Gastrocnemius medialis (tissue), 4 donors: ENCODE measurements around the gene UBA6. TPM values are rescaled to one million over a fixed set of nuclear protein-coding genes. Genes with fewer than 3 reads are reported as not detected.

ENCODE experiments used
- ATAC-seq, 2 donors: fragments of 150-250 bp; one replicate each; pipeline ENCODE4 v1.9.1; 2016
- DNase-seq, 2 donors: peaks; one replicate each; pipeline ENCODE4 v3.0.0-alpha.2; 2019
- H3K27ac ChIP-seq, 4 donors: fragments of 200-600 bp; sonication (generic); 1 replicate in 1 of 4; 2 replicates in 3 of 4; pipeline ENCODE4 v1.5.1; 2016 to 2018; ENCODE audit warnings: mild to moderate bottlenecking in 2 of 4, moderate library complexity in 1 of 4
- H3K27me3 ChIP-seq, 3 donors: fragments of 200-600 bp; sonication (generic) in 2 of 3; 1 replicate in 1 of 3; 2 replicates in 2 of 3; pipeline versions ENCODE4 v1.5.1 to v1.6.0; 2016 to 2019; ENCODE audit warnings: mild to moderate bottlenecking in 1 of 3, moderate library complexity in 1 of 3
- H3K36me3 ChIP-seq, 2 donors: fragments of 200-600 bp; sonication (generic) in 1 of 2; one replicate each; pipeline ENCODE4 v1.5.1; 2017 to 2018
- H3K4me1 ChIP-seq, 2 donors: fragments of 200-600 bp; sonication (generic) in 1 of 2; one replicate each; pipeline ENCODE4 v1.5.1; 2016 to 2017; ENCODE audit warnings: mild to moderate bottlenecking in 2 of 2
- H3K4me3 ChIP-seq, 4 donors: fragments of 200-600 bp; sonication (generic) in 3 of 4; 1 replicate in 1 of 4; 2 replicates in 3 of 4; pipeline ENCODE4 v1.5.1; 2016 to 2019; ENCODE audit warnings: mild to moderate bottlenecking in 2 of 4
- H3K9me3 ChIP-seq, 3 donors: fragments of 200-600 bp; sonication (generic) in 2 of 3; 1 replicate in 1 of 3; 2 replicates in 2 of 3; pipeline ENCODE4 v1.5.1; 2016 to 2019
- CTCF ChIP-seq, 5 experiments: fragments of 450-650 bp in 3 of 5; fragments of 200-600 bp in 2 of 5; sonication (generic) in 2 of 5; IDR thresholded peaks in 4 of 5; conservative IDR thresholded peaks in 1 of 5; 1 replicate in 4 of 5; 2 replicates in 1 of 5; pipeline ENCODE4 v1.5.1; 2016 to 2019; ENCODE audit warnings: antibody characterized with exemption in 5 of 5, mild to moderate bottlenecking in 3 of 5, moderate library complexity in 3 of 5
- POLR2A ChIP-seq, 2 donors: fragments of 450-650 bp; IDR thresholded peaks; one replicate each; pipeline ENCODE4 v1.6.1; 2017; ENCODE audit warnings: antibody characterized with exemption in 2 of 2, mild to moderate bottlenecking in 2 of 2, moderate library complexity in 2 of 2
- in situ Hi-C, 4 donors: fragments of 200-750 bp; cut with MboI; loops; one replicate each; pipeline versions ENCODE4 v1.15.0 to v1.8.0; 2017; ENCODE audit warnings: low sequenced_read_pairs in 4 of 4
- intact Hi-C: fragments of 100-400 bp; cut with DNase I; formaldehyde crosslinking; loops from one replicate; pipeline ENCODE4 v1.15.1; 2023; ENCODE audit warnings: low total_unique reads
- total RNA-seq, 4 donors: library from RNA; depleted of rRNA; stranded (reverse); fragments of >200 nt; gene quantifications; one replicate each; pipeline versions ENCODE4 v1.1.0 to v1.2.3, GENCODE V29; 2016

UBA6 gene
- total RNA-seq, 4 donors from 2014 or later = 38.9 to 103 (median 46.3) TPM

GRCh38 chr4:67717586-67717985 lies 16.6 kb upstream of the UBA6 start:
- intact Hi-C loops = no loop called here
- TF ChIP-seq CTCF (IDR thresholded peaks at IDR 0.05 in 4 of 5, conservative IDR thresholded peaks at IDR 0.05 in 1 of 5) (no peak), POLR2A (IDR thresholded peaks at IDR 0.05) (no peak)
- no peak for ATAC-seq

GRCh38 chr4:67714955-67715354 lies 14.0 kb upstream of the UBA6 start:
- intact Hi-C loops (no loop called here), in situ Hi-C loops (no loop called here)
- H3K27me3 ChIP-seq = no peaks in the 10 kb centered on the region
- no peaks in the 10 kb centered on the region for H3K4me1 ChIP-seq
- TF ChIP-seq CTCF (IDR thresholded peaks at IDR 0.05 in 4 of 5, conservative IDR thresholded peaks at IDR 0.05 in 1 of 5) (no peak), POLR2A (IDR thresholded peaks at IDR 0.05) (no peak)
- no peak overlapping the region for H3K27ac ChIP-seq
- ATAC-seq (no peak), DNase-seq (no peak)
- no peak overlapping the region for H3K4me3 ChIP-seq
- H3K9me3 ChIP-seq = no peaks in the 10 kb centered on the region
- H3K36me3 ChIP-seq = no peaks in the 10 kb centered on the region

More at GRCh38 chr4:67717586-67717985, 16.6 kb upstream of the UBA6 start:
- H3K4me1 ChIP-seq = no peaks in the 10 kb centered on the region
- no peak overlapping the region for H3K4me3 ChIP-seq
- no peak for DNase-seq
- H3K9me3 ChIP-seq = no peaks in the 10 kb centered on the region
- H3K36me3 ChIP-seq = no peaks in the 10 kb centered on the region
- in situ Hi-C loops = no loop called here
- H3K27me3 ChIP-seq = no peaks in the 10 kb centered on the region
- no peak overlapping the region for H3K27ac ChIP-seq

DNA sequence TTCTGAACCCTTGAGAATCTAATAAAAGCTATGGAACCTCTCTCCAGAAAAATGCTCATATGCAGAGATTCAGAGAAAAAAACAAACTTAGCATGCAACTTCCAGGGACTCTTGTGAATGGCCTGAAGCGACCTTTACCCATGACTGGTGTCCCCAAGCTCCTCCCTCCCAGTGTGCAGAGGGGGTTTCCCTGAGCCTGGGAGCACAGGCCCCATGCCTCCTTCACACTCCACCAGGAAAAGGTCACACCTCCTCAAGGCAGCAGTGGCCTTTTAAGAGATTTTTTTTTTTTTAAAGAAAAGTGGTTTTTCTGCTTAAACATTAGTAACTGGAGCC lies 13.3 kb upstream of the UBA6 start:
- TF ChIP-seq POLR2A (IDR thresholded peaks at IDR 0.05) (no peak), CTCF (IDR thresholded peaks at IDR 0.05 in 4 of 5, conservative IDR thresholded peaks at IDR 0.05 in 1 of 5) (no peak)
- DNase-seq (no peak), ATAC-seq (no peak)
- no peaks in the 10 kb centered on the region for H3K4me1 ChIP-seq
- H3K27me3 ChIP-seq = no peaks in the 10 kb centered on the region
- H3K9me3 ChIP-seq = no peaks in the 10 kb centered on the region
- intact Hi-C loops = no loop called here
- H3K36me3 ChIP-seq = no peaks in the 10 kb centered on the region
- no peak overlapping the region for H3K27ac ChIP-seq
- in situ Hi-C loops = no loop called here
- H3K4me3 ChIP-seq = no peak overlapping the region

DNA sequence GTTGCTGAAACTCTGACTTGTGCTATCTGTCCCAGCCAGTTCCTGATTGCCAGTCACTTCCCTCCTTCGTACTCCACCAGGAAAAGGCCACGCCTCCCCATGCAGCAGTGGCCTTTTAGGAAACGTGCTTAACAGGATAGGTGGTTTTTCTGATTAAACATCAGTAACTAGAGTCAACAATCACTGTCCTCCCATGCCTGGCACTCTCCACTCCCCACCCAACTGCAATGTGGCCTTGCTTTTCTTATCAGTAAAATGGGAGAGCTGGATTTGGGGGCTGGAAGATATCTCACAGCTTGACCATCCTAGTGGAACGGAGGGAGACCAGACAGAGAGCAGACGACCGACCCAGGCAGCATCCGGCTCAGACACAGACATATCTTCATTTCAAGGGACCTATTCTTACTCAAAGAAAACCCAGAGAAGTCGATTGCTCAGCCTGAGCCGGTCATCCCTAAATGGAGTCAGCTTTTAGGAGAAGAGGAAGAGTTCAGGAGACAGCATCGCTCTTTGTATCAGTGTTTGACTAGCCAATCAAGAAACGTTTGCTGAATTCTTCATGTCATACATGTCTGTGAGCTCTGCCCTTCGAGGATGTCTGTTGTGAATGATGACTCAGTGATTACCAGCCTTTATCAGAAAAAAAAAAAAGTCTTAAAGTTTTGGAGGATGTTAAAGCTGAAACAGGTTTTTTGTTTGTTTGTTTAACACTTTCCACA lies 12.7 kb upstream of the UBA6 start:
- Histone ChIP-seq H3K9me3 (no peaks in the 10 kb centered on the region), H3K4me1 (no peaks in the 10 kb centered on the region), H3K4me3 (no peak overlapping the region), H3K36me3 (no peaks in the 10 kb centered on the region), H3K27me3 (no peaks in the 10 kb centered on the region), H3K27ac (no peak overlapping the region)
- ATAC-seq = no peak
- DNase-seq = no peak
- intact Hi-C loops (no loop called here), in situ Hi-C loops (no loop called here)
- TF ChIP-seq CTCF (IDR thresholded peaks at IDR 0.05 in 4 of 5, conservative IDR thresholded peaks at IDR 0.05 in 1 of 5) (no peak), POLR2A (IDR thresholded peaks at IDR 0.05) (no peak)
